ENCODE measurements around the gene SIPA1L2.
"Not testable (repeated sequence)": the region's sequence is repeated elsewhere in the genome, so short reads cannot be mapped to it uniquely, and the experiment has no call there.

Gene SIPA1L2

GRCh38 chr1:232613752-232614381 is 16.1 kb downstream of the SIPA1L2 start:
- H3K9me3 ChIP-seq (ENCODE audit: insufficient read depth, low read depth, low read length), result no peaks in the 10 kb centered on the region
- peaks cover 39% of the 10 kb centered on the region for H3K4me1 ChIP-seq (ENCODE audit: insufficient read depth, low read length)
- H3K27ac ChIP-seq (ENCODE audit: low read depth, low read length), result no peak overlapping the region
- H3K4me3 ChIP-seq (ENCODE audit: low read length), result no peak overlapping the region
- H3K9ac ChIP-seq (ENCODE audit: low read depth, low read length), result no peak overlapping the region
- 87% methylated on average over 5 of the region's 5 CpGs for WGBS
- no peaks in the 10 kb centered on the region for H3K36me3 ChIP-seq (ENCODE audit: insufficient read depth, low read length)
- no peaks in the 10 kb centered on the region for H3K27me3 ChIP-seq (ENCODE audit: insufficient read depth, low read length)

GRCh38 chr1:232612836-232613235 is 17.1 kb downstream of the SIPA1L2 start:
- not testable (repeated sequence) for H3K27me3 ChIP-seq (ENCODE audit: insufficient read depth, low read length); H3K27ac ChIP-seq (ENCODE audit: low read depth, low read length); H3K9me3 ChIP-seq (ENCODE audit: insufficient read depth, low read depth, low read length); H3K9ac ChIP-seq (ENCODE audit: low read depth, low read length); H3K36me3 ChIP-seq (ENCODE audit: insufficient read depth, low read length); H3K4me3 ChIP-seq (ENCODE audit: low read length)
- peaks cover 39% of the 10 kb centered on the region for H3K4me1 ChIP-seq (ENCODE audit: insufficient read depth, low read length)
- WGBS, result 92% methylated on average over 7 of the region's 7 CpGs

GRCh38 chr1:232611834-232612233 is 18.1 kb downstream of the SIPA1L2 start:
- 83% methylated on average over 7 of the region's 7 CpGs for WGBS
- Histone ChIP-seq H3K27ac (ENCODE audit: low read depth, low read length) (no peak overlapping the region), H3K27me3 (ENCODE audit: insufficient read depth, low read length) (no peaks in the 10 kb centered on the region)

GRCh38 chr1:232610902-232611745 is 18.8 kb downstream of the SIPA1L2 start:
- not testable (repeated sequence) for H3K9me3 ChIP-seq (ENCODE audit: insufficient read depth, low read depth, low read length); H3K27me3 ChIP-seq (ENCODE audit: insufficient read depth, low read length); H3K27ac ChIP-seq (ENCODE audit: low read depth, low read length); H3K9ac ChIP-seq (ENCODE audit: low read depth, low read length); H3K36me3 ChIP-seq (ENCODE audit: insufficient read depth, low read length); H3K4me3 ChIP-seq (ENCODE audit: low read length)
- peaks cover 25% of the 10 kb centered on the region for H3K4me1 ChIP-seq (ENCODE audit: insufficient read depth, low read length)
- 85% methylated on average over 11 of the region's 11 CpGs for WGBS

More at GRCh38 chr1:232611834-232612233, 18.1 kb downstream of the SIPA1L2 start:
- Histone ChIP-seq H3K4me1 (ENCODE audit: insufficient read depth, low read length) (peaks cover 32% of the 10 kb centered on the region), H3K9me3 (ENCODE audit: insufficient read depth, low read depth, low read length) (no peaks in the 10 kb centered on the region), H3K4me3 (ENCODE audit: low read length) (no peak overlapping the region), H3K36me3 (ENCODE audit: insufficient read depth, low read length) (no peaks in the 10 kb centered on the region), H3K9ac (ENCODE audit: low read depth, low read length) (no peak overlapping the region)

- Histone ChIP-seq H3K9ac (ENCODE audit: low read depth, low read length) (no peak overlapping the region), H3K9me3 (ENCODE audit: insufficient read depth, low read depth, low read length) (no peaks in the 10 kb centered on the region), H3K4me1 (ENCODE audit: insufficient read depth, low read length) (peaks cover 17% of the 10 kb centered on the region), H3K4me3 (ENCODE audit: low read length) (no peak overlapping the region), H3K27ac (ENCODE audit: low read depth, low read length) (no peak overlapping the region), H3K27me3 (ENCODE audit: insufficient read depth, low read length) (no peaks in the 10 kb centered on the region), H3K36me3 (ENCODE audit: insufficient read depth, low read length) (no peaks in the 10 kb centered on the region)
- WGBS, result 92% methylated on average over 5 of the region's 6 CpGs
Measured at GRCh38 chr1:232610192-232610901, 19.6 kb downstream of the SIPA1L2 start.

GRCh38 chr1:232608427-232608826 is 21.5 kb downstream of the SIPA1L2 start:
- Histone ChIP-seq H3K4me1 (ENCODE audit: insufficient read depth, low read length) (no peaks in the 10 kb centered on the region; the same call in 1 of the 2 replicates), H3K4me3 (ENCODE audit: low read length) (no peak overlapping the region), H3K9me3 (ENCODE audit: insufficient read depth, low read depth, low read length) (no peaks in the 10 kb centered on the region), H3K36me3 (ENCODE audit: insufficient read depth, low read length) (no peaks in the 10 kb centered on the region; the same call in 1 of the 2 replicates), H3K9ac (ENCODE audit: low read depth, low read length) (no peak overlapping the region), H3K27ac (ENCODE audit: low read depth, low read length) (no peak overlapping the region), H3K27me3 (ENCODE audit: insufficient read depth, low read length) (no peaks in the 10 kb centered on the region)
- WGBS, result 98% methylated on average over 4 of the region's 4 CpGs

- no peaks in the 10 kb centered on the region; the same call in 1 of the 2 replicates for H3K36me3 ChIP-seq (ENCODE audit: insufficient read depth, low read length)
- H3K4me3 ChIP-seq (ENCODE audit: low read length), result no peak overlapping the region
- no peak overlapping the region for H3K9ac ChIP-seq (ENCODE audit: low read depth, low read length)
- WGBS, result 95% methylated on average over 4 of the region's 4 CpGs
- H3K27ac ChIP-seq (ENCODE audit: low read depth, low read length), result no peak overlapping the region
- H3K9me3 ChIP-seq (ENCODE audit: insufficient read depth, low read depth, low read length), result no peaks in the 10 kb centered on the region
- no peaks in the 10 kb centered on the region for H3K27me3 ChIP-seq (ENCODE audit: insufficient read depth, low read length)
- no peaks in the 10 kb centered on the region for H3K4me1 ChIP-seq (ENCODE audit: insufficient read depth, low read length)
Measured at GRCh38 chr1:232602622-232603021, 27.3 kb downstream of the SIPA1L2 start.

- H3K27me3 ChIP-seq (ENCODE audit: insufficient read depth, low read length), result no peaks in the 10 kb centered on the region
- no peak overlapping the region for H3K27ac ChIP-seq (ENCODE audit: low read depth, low read length)
- 89% methylated on average over 6 of the region's 6 CpGs for WGBS
- H3K4me1 ChIP-seq (ENCODE audit: insufficient read depth, low read length), result peaks cover 6% of the 10 kb centered on the region; the same call in 1 of the 2 replicates
- no peak overlapping the region for H3K4me3 ChIP-seq (ENCODE audit: low read length)
- H3K9me3 ChIP-seq (ENCODE audit: insufficient read depth, low read depth, low read length), result no peaks in the 10 kb centered on the region
- H3K36me3 ChIP-seq (ENCODE audit: insufficient read depth, low read length), result no peaks in the 10 kb centered on the region; the same call in 1 of the 2 replicates
- H3K9ac ChIP-seq (ENCODE audit: low read depth, low read length), result no peak overlapping the region
Measured at GRCh38 chr1:232600424-232601258, 29.3 kb downstream of the SIPA1L2 start.

- no peak overlapping the region for H3K9ac ChIP-seq (ENCODE audit: low read depth, low read length)
- H3K36me3 ChIP-seq (ENCODE audit: insufficient read depth, low read length), result no peaks in the 10 kb centered on the region
- peaks cover 12% of the 10 kb centered on the region; the same call in 1 of the 2 replicates for H3K4me1 ChIP-seq (ENCODE audit: insufficient read depth, low read length)
- no peaks in the 10 kb centered on the region for H3K27me3 ChIP-seq (ENCODE audit: insufficient read depth, low read length)
- no peak overlapping the region for H3K4me3 ChIP-seq (ENCODE audit: low read length)
- H3K27ac ChIP-seq (ENCODE audit: low read depth, low read length), result no peak overlapping the region
- 93% methylated on average over 11 of the region's 11 CpGs for WGBS
- no peaks in the 10 kb centered on the region for H3K9me3 ChIP-seq (ENCODE audit: insufficient read depth, low read depth, low read length)
Measured at GRCh38 chr1:232599178-232600041, 30.5 kb downstream of the SIPA1L2 start.

GRCh38 chr1:232598837-232599177 is 31.1 kb downstream of the SIPA1L2 start:
- Histone ChIP-seq H3K4me3 (ENCODE audit: low read length) (no peak overlapping the region), H3K9ac (ENCODE audit: low read depth, low read length) (no peak overlapping the region), H3K27me3 (ENCODE audit: insufficient read depth, low read length) (no peaks in the 10 kb centered on the region), H3K4me1 (ENCODE audit: insufficient read depth, low read length) (peaks cover 16% of the 10 kb centered on the region; the same call in 1 of the 2 replicates), H3K36me3 (ENCODE audit: insufficient read depth, low read length) (no peaks in the 10 kb centered on the region), H3K27ac (ENCODE audit: low read depth, low read length) (no peak overlapping the region), H3K9me3 (ENCODE audit: insufficient read depth, low read depth, low read length) (no peaks in the 10 kb centered on the region)
- 96% methylated on average over 4 of the region's 4 CpGs for WGBS

All from HUES64 (cell line).